Inflammatory macrophage (primary cell): Measurements from ENCODE around the gene QSER1.
"Not testable (repeated sequence)": the region's sequence is repeated elsewhere in the genome, so short reads cannot be mapped to it uniquely, and the experiment has no call there.

Source experiments
- DNase-seq, 2 donors: peaks; one replicate each; pipeline ENCODE4 v3.0.0-alpha.2; 2020 to 2022

The QSER1 gene

GRCh38 chr11:33001751-33002542 lies 109.3 kb downstream of the QSER1 start:
- no peak for DNase-seq

DNA sequence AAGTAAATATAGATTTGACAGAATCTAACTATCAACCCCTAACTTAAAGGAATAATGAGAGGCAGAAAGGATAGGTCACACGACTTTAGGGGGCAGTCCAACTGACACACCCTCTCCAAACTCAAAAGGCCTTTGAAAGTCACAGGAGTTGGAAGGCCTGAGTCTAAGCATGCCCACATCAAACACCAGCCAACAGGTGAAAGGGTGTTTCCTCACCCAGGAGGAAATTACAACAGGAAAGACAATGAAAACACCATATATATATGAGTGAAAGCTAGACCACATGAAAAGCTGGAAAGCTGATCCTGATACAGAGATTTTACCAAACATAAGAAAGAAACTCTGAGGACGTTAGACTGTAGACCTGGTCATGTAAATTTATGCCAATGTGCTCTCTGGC lies 112.6 kb downstream of the QSER1 start:
- DNase-seq = no peak

DNA sequence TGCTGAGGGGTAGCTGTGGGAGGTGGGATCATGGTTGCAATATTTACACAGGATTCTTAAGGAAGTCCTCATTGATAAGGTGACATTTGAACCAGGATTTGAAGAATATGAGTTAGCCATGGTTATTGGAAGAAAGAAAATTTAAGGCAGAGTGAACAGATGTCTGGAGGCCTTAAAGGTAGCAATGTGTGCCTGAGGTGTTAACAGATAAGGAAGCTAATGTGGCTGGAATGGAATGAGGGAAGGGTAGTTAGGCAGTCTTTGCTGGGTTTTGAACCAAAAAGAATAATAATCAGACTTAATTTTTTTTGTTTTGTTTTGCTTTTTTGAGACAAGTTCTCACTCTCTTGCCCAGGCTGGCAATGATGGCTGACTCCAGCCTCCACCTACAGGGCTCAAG lies 113.4 kb downstream of the QSER1 start:
- no peak for DNase-seq

DNA sequence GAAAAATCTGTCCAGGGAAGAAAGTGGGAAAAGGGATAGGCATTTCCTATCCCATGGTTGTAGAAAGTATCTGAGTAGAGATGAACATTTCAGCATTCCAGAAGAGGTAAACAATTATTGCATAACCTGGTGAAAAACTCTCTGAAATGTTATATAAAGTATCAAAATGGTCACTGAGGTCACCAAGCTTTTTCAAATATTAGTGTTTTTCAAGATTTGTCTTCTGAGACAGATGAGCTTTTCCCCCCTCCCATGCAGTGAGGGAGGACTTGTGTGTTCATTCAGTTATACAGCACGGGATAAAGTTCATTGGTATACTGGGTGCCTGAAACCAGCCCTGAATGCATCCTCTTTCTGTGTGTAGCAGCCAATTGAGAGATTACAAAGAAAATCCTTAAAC lies 121.1 kb downstream of the QSER1 start:
- DNase-seq = no peak

DNA sequence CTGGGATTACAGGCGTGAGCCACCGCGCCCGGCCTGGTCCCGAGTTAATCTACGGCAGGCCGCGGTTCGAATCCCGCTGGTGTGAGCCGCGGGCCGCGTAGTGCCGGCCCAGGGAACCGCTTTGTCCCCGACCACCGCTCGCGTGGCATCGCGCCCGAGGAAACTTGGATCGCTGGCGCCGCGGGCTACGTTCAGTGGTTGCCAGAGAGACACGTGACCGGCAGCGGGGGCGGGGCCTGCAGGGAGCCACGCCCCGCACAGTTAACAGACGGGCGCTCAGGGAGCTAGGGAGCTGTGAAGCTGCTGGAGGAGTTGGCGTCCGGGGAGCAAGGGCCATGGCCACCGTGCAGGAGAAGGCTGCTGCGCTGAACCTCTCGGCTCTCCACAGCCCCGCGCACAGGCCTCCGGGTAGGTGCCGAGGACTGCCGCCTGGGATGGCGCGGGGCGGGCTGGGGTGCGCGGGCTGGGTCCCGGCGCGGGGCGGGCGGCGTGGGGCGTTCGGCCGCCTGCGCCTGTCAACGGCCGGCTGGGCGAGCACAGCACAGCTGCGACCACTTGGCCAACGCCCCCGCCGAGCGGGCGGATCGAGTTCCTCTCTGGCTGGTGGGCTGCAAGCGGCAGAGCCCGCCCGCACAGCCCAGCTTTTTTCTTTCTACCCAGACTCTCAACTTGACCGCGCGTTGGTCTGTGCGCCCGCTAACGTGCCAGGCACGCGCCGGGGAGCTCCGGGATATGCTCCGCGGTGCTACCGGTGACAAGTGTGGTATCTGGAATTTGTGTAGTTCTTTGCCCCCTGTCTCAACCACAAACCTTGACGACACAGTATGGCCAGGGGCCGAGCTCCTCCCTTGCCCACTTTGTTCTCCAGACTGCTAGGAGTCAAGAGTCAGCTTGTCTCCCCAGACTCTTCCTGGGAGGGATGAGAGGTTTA lies 123.3 kb downstream of the QSER1 start, which contains the start of gene DEPDC7:
TSS of gene DEPDC7 (plus strand) at position 258 of the 931 bp plus-strand sequence. CDS start at position 336, 78 bp downstream.
- peak; percentile 88 for DNase-seq

DNA sequence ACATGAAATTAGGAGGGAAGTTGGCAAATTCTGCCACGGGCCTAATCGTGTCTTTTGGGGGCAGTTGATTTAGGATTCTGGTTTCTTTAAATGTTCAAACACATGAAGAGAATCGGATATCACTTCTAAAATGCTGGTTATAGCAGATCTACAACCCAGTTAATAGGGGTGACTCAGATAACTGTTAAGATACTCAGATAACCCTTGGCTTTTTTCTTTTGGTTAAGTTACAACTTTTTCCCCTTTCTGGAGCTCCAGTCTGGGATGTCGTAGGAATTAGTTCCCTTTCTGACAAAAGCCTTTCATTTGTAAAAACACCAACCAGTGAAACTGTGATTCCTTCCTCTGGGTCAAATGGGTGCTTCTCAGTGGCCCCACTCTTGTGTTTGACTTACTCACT lies 124.0 kb downstream of the QSER1 start:
- DNase-seq = peak; percentile 20 to 24

DNA sequence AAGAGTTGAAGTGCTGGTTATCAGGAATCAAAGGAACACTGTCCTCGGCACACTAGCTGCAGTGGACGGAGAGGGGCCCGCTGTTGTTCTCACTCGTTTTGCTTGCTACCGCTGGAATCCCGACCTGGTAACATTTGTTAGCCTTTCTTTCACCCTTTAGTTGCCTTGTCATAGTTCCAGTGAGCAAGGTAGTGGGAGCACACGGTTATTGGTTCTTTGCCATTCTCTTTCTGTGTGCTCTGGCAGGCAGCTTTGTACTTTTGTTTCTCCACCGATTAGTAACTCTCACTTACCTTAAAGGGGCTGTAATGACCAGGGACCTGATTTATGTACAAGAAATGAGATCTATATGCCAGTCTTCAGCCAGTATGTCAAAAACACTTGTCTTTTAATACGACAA lies 124.9 kb downstream of the QSER1 start:
- no peak for DNase-seq

DNA sequence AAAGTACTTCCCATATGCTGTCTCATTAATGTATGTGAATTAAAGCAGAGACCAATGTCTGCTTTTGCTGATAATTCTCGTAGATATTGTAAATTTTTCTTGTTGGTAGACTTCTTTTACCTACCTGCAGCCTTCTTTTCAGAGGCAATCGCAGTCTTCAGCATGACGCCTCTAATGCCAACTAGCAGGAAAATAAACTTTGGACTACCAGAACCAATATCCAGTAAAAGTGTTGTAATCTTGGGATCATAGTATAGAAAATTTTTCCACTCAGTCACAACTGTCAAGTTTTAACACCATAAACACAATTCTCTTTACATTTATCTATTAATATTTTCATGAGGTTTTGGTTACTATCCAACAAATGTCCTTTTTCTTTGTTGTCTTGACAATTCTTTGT lies 125.4 kb downstream of the QSER1 start:
- DNase-seq = no peak

GRCh38 chr11:33018840-33019239 lies 126.2 kb downstream of the QSER1 start:
- DNase-seq = no peak

DNA sequence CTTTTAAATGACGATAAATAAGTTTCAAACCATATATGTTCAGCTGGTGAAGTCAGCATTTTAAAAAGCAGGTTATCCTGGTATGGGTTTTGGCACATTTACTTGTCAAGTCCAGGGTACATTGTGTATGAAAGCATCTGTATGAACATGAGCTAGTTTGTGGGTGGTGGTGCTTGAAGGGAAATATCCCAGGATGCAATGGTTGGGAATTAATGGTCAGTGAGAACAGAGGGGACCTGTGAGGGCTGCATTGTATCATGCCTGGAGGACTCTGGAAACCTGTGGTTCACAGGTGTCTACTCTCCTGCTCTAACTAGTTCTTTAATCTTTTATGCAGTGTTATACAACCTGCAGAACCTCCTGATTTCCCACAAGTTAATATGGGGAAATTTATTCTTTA lies 128.9 kb downstream of the QSER1 start:
- no peak for DNase-seq

- no peak for DNase-seq
Observed at GRCh38 chr11:33021937-33022336, 129.3 kb downstream of the QSER1 start.

- DNase-seq = no peak
Observed at GRCh38 chr11:33025339-33025722, 132.7 kb downstream of the QSER1 start.

- DNase-seq = no peak
Observed at GRCh38 chr11:33027233-33027632, 134.6 kb downstream of the QSER1 start.

- DNase-seq = no peak
Observed at GRCh38 chr11:33027846-33028536, 135.4 kb downstream of the QSER1 start.

DNA sequence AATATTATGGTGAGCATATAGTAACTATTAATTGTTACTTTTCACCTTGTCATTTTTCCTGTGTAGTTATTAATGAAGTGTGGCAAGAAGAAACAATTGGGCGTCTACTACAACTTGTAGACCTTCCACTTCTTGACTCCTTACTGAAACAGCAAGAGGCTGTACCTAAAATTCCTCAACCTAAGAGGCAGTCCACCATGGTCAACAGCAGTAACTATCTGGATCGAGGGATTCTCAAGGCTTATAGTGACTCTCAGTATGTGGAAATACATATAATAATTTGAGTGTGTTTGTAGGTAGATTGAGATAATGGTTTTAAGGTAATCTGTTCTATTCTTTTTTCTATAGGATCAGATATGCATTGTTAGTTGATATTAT lies 135.9 kb downstream of the QSER1 start:
- no peak for DNase-seq

GRCh38 chr11:33029218-33029617 lies 136.6 kb downstream of the QSER1 start:
- DNase-seq = not testable (repeated sequence)
